SU-DHL-6 (cell line): ENCODE measurements around the gene MYBL2.

Experiments
- EZH2phosphoT487 ChIP-seq: fragments of 200-600 bp; sonication (generic), shearing (Covaris generic); conservative IDR thresholded peaks from 2 replicates; pipeline ENCODE4 v1.6.1; 2018; ENCODE audit warnings: mild to moderate bottlenecking, antibody characterized with exemption, low read length, moderate library complexity, mixed read lengths
- TF ChIP-seq, protein P1 (sequence below): fragments of 200-600 bp; sonication (generic); IDR thresholded peaks from one replicate; pipeline ENCODE4 v1.5.1; 2017; ENCODE audit warnings: antibody characterized with exemption, mild to moderate bottlenecking, low read length, moderate library complexity; ENCODE audit not compliant: insufficient read depth, poor library complexity, severe bottlenecking

DNA sequence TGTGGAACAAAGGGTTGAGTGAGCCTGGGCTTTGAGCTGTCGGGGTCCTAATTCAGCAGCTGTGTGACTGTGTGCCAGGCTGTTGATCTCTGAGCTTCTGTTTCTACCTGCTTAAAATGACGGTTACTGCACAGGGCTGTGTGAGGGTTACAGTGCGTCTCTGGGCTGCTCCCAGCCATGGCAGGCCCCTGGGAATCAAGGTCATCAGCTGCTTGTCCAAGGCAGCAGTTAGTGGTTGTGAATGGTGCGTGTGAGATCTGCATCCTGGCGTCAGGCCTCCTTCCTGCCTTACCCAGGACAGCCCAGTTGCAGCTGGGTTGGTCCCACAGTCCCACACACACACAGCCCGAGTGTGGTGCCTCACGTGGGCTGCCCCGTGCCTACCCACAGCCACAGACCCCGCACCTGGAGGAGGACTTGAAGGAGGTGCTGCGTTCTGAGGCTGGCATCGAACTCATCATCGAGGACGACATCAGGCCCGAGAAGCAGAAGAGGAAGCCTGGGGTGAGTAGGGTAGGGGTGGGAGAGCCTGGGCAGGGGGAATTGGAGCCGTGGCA, 44.3 kb downstream of the MYBL2 start:
- TF ChIP-seq, protein P1, sequence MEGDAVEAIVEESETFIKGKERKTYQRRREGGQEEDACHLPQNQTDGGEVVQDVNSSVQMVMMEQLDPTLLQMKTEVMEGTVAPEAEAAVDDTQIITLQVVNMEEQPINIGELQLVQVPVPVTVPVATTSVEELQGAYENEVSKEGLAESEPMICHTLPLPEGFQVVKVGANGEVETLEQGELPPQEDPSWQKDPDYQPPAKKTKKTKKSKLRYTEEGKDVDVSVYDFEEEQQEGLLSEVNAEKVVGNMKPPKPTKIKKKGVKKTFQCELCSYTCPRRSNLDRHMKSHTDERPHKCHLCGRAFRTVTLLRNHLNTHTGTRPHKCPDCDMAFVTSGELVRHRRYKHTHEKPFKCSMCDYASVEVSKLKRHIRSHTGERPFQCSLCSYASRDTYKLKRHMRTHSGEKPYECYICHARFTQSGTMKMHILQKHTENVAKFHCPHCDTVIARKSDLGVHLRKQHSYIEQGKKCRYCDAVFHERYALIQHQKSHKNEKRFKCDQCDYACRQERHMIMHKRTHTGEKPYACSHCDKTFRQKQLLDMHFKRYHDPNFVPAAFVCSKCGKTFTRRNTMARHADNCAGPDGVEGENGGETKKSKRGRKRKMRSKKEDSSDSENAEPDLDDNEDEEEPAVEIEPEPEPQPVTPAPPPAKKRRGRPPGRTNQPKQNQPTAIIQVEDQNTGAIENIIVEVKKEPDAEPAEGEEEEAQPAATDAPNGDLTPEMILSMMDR: no peak
- no peak for TF ChIP-seq EZH2phosphoT487
